Activated CD4-positive, CD25-positive, alpha-beta regulatory T cell treated with anti-CD3 and anti-CD28 coated beads, Interleukin-2, amount 50 U/mL, for 16 hours (primary cell): ENCODE data around the gene ATXN1.
"Not testable (repeated sequence)": the region's sequence is repeated elsewhere in the genome, so short reads cannot be mapped to it uniquely, and the experiment has no call there.

Experiments
- DNase-seq: peaks from one replicate; pipeline ENCODE4 v3.0.0-alpha.2; 2020; ENCODE audit warnings: low read depth, low spot score

ATXN1 gene

DNA sequence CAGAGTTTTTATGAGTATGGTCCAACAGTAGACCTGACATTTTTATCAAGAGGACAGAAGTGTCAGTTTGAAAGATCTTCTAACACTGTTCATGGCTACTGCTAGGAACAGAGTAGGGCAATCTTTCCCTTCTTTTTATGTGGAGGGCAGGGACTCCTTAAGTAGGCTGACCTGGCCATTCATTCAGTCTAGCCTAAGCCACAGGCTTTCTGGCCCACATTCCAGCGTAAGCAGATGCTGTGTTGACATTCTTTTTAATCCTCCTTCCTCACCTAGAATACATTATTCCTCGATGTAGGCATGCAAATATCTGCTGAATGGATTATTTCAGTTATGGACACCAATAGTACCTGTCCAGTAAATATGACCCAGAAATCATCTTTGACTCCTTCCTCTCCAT lies 188.3 kb downstream of the ATXN1 start:
- DNase-seq = no peak

DNA sequence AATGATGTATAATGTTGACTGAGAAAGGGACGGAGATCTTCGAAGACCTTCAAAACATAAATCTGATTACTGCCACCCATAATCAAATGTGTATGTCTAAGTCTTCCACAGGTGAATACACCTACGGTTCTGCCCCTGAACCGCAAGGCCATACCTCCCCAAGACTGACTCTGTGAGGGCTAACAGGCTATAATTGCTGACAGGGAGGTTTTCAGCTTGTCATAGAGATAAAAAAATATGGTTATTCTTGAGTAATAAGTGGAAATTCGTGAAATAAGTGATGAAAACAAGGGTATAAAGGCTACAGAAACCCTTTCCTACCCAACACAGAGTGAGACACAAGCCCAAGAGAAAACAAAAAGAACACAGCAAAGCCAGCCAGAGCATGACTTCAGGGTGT lies 188.9 kb downstream of the ATXN1 start:
- no peak for DNase-seq

DNA sequence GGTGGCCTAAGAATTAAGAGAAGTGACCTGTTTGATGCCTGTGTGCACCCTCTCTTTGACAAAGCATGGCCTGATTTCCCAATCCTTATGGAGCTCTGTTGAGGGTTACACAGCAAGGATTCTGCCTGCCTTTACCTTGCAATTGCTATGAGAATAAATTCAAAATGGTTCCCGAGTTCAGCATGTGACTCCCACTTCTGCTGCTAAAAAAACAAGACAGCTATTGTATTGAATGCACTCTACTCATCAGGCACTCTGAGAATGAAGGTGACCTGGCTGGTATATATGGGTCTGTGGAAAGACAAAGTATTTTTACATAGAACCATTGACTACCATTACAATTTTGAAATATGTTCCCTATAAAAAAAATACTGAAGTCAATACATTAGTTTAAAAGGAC lies 190.3 kb downstream of the ATXN1 start:
- no peak for DNase-seq

DNA sequence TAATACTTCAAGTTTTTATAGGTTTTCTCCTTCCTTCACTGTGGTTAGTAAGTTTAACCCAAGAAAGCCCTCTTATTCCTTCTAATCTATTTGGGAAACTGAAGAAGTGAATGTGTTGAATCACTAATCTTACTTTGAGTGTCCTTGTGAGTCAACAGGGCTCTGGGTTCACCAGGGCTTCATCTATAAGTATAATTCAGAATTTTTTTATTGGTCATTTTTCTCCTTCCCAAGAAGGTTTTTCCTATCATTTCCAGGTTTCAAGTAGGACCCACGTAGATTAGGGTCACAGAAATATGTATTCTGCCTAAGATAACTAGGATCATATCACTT lies 191.1 kb downstream of the ATXN1 start:
- DNase-seq = no peak

DNA sequence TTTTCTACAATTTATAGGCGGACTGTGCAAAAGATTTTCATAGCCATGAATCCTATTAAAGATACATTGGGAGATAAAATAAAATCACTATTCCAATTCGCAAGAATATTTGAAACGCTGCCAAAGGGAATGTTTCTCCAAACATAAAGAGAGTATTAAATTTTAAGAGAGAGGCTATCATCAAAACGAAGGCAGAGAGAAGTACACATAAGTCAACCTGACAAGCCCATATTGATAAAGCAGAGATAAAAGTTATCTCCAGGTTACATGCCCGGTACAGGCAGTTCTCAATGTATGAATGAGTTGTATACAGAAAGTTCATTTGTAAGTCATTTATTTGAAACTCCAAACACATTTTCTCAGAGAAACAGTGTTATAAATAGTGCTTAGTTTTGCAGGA lies 193.1 kb downstream of the ATXN1 start:
- DNase-seq = no peak

DNA sequence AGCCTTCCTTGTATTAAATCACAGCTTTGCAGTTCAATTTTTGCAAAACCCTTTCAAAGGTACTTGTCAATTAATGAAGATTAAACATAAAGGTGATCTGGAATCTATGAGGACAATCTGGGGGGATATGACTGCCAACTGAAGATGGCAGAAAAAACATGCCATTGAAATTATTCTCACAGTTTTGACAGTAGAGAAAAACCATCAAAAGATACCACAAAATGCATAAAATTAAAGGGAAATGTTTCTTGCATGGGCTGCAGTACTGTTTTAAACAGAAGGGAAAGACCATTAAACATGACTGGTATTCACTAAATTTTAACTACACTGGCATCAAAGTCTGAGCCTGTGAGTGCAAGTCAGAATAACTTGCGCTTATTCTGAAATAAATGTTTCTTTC lies 194.2 kb downstream of the ATXN1 start:
- DNase-seq = no peak

DNA sequence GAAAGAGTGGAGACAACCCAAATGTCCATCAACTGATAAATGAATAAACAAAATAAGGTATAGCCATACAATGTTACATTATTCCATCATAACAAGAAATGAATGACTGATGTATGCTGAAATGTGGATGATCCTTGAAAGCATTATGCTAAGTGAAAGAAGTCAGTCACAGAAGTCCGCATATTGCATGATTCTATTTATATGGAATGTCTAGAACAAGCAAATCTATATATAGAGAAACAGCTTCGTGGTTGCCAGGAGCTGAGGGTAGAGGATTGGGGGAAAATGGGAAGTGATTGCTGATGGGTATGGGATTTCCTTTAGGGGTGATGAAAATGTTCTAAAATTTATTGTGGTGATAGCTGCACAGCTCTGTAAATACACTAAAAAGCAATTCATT lies 196.8 kb downstream of the ATXN1 start:
- DNase-seq = no peak

DNA sequence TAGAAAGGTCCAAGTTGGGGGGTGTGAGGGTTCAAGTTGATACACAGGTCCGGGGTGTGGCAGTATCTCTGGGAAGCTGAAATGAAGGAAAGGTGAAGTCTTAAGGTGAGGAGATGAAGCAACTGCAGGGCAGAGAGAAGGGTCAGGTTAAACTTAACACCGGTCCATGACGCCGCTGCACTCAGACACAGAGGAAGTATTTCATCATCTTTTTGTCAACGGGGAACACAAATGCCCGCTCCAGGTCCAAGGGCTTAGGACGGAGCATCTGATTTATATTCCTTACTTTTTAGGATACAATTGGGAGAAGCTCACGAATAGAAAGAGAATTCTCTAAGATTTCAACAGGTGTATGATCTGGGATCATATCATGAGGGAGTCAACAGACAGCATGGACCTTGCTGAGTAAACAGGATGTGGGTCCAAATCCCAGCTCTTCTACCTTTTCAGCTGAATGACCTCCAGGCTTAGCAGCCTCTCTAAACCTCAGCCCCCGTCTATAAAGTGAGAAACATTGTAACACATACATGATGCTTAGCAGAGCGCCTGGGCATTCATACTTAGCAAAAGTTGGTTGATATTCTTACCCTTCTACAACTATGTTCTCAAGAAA lies 197.5 kb downstream of the ATXN1 start:
- DNase-seq = no peak

DNA sequence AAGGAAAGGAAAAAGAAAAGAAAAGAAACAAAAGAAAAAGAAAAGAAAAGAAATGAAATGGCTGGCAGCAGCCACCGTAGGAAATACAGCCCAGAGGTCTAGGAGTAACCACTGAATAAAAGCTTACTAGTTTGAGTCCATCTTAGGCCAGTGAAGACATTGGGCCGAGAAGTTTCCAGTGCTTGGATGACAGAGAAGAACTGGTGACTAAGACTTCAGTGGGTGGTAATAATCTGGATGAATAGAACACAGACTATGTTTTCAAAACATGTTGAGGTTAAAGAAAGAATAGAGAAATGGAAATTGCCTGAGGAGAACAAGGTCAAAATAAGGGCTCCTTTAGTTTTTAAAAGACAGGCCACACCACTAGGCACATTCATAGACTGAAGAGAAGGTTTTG lies 198.8 kb downstream of the ATXN1 start:
- DNase-seq = no peak

DNA sequence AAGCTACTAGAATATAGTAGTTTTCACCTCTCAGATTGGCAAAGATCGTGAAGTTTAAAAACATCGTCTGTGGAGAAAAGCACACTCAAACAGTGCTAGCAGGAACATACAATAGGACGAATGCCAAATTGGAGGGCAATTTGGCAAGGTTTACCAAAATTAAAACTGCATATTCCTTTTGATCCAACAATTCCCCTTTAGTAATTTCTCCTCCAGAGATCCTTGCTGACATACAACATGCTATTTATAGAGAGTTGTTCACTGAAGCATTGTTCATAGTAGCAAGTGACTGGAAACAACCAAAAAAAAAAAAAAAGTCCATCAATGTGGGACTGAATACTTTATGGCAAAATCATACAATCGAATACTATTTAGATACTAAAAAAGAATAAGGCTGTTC lies 202.2 kb downstream of the ATXN1 start:
- no peak for DNase-seq

DNA sequence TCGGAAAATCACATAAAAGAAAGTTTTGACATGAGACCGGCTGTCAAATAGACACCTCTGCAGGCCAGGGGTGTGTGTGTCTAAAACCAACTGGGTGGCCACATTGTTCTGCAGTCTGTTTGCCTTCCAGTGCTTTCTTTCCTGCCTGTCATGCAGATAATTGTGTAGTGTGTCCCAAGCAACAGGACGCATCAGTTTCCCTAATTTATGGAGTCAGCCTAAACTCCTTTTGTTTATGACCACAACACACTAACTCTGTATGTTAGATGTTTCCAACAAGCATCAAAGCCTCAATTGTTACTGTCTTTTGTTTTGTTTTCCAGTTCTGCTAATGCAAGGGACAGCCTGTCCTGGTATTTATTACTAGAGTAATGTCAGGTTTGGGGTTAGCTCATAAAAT lies 205.7 kb downstream of the ATXN1 start:
- DNase-seq = no peak

DNA sequence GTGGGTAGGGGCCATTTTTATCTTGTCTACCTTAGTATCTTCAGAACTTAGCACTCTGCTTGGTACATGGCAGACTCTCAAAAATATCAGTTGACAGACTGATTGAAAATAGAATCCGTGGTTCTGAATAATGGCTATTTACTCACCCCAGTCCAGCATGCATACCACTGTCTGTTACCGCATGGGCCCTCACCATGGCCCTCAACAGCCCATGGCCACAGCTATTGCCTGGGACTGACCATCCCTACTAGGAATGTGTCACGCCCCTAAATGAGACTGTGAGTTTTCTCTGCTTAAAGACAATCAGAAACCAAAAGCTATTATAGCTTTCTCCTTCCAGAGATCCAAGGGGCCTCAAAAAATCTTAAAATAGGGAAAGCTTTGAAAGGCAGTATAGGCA lies 207.7 kb downstream of the ATXN1 start:
- DNase-seq = no peak

DNA sequence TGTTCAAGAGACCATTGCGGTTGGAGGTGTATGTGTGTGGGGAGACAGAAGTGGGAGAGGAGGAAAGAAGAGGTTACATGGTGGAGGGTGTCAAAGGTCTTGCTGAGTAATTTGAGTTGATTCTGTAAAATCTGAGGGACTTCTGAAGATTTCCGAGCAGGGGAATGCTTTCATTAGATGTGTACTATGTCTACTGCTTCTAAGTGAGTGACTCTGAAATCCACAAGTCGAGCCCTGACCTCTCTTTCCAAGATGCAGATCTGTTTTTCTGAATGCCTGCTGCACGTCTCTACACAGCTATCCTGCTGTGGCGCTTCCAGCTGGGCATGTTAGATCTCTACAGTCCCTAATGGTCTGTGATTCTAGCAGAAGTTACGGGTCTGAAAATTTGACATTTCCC lies 209.8 kb downstream of the ATXN1 start:
- DNase-seq = no peak

DNA sequence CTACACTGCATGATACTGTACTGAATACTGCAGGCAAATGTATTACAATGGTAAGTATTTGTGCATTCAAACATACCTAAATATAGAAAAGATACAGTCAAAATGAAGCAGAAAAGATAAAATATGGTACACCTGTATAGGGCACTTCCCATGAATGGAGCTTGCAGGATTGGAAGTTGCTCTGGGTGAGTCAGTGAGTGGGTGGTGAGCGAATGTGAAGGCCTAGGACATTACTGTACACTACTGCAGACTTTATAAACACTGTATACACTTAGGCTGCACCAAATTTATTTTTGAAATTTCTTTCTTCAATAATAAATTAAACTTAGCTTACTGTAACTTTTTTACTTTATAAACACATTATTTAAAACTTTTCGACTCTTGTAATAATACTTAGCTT lies 213.1 kb downstream of the ATXN1 start:
- DNase-seq = no peak

DNA sequence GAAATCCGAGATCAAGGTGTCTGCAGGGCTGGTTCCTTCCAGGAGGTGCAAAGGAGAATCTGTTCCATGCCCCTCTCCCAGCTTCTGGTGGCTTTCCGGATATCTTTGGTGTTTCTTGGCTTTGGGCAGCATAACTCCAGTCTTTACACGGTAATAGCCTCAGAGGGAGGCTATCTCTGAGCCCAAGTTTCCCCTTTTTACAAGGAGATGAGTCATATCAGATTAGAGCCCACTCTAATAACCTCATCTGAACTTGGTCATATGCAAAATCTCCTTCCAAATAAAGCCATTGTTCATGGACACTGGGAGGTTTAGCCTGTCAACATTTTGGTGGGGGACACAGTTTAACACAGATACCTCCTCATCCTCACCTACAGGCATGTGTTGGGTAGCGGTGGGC lies 213.7 kb downstream of the ATXN1 start:
- DNase-seq = no peak

DNA sequence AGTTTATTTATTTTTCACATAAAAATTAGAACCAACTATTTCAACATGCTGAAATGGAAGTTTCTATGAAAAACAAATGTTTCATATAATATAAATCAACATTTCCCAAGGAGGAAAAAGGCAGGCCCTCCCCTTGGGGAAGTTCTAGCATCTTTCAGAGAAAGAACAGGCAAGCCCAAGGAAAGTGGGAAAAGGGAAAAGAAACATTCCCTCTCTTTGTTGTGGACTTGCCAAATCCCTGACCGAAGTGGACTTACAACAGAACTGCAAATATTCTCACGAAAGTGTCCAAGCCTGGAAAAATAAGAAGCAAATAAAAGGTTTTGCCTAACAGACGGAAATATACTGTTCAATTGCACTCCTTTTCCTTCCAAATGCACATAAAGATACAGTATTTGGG lies 214.4 kb downstream of the ATXN1 start:
- no peak for DNase-seq

DNA sequence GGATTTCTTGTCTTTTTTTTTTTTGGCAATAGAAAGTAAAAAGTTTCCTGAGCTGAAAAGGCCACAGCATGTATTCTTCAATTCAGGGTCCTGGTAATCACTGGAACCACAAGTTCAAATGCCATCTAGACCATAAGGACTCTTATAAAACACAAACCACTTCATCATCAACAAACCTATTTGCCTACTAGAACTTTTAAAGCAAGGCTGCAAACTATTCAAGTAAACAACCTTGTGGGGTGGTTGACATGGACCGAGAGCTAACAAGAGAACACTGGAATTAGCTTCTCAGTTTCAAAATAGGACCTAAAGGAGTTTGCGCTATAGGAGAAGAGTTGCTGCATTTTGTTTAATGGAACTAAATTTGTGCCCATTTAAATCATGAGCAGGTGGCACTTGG lies 215.9 kb downstream of the ATXN1 start:
- no peak for DNase-seq

DNA sequence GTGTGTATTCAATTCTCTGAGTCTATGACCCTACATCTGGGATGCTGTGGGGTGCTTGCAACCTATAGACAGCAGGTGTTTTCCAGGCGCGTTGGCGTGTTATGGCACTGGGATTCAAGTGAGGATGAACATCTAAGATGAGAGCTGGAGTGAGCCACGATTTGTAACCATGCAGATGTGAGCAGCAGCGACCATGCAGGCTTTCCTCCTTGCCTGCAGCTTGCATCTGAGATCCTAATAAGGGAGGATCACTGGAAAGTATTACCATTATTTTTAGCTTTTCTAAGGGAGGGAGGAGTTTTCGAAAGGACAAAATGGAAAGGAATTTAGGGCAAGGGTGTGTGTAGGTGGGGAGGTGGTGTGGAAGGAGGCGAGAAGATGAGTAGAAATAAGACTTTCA lies 216.7 kb downstream of the ATXN1 start:
- DNase-seq = no peak

DNA sequence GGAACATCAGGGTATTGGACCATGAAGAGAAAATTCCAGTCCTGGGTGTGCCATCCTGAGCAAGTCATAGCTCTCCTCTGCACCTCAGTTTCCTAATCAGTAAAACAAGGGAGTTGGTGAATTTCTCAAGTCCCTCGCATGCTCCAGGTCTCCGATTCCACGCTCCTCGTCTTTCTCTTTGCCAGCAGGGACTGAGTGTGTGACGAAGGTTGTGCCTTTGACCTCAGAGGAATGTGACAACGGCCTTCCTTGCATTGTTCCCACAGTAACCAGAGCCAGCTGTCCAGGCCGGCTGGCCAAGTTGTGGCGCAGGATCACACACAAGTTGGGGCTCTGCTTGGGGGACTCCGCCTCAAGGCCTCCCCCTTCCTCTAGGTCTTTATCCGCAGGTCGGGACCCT lies 217.3 kb downstream of the ATXN1 start:
- DNase-seq = no peak

DNA sequence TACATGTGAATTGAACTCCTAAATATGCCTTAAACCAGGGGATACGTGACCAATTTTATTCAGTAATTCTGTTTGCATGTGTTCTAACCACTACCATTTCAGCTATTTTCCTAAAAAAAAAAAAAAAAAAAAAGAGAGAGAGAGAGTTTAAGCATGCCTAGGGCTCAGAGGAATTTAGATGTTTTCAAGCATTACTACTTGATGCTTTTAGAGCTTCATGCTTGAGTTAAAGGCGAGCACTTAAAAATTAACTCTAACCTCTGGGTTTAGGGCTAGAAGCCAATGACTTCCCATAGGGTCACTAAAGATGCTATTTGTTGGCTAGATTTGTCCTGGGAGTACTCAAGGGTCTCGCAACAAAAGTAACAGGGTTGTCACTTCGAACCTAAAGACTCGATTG lies 217.7 kb downstream of the ATXN1 start:
- no peak for DNase-seq

DNA sequence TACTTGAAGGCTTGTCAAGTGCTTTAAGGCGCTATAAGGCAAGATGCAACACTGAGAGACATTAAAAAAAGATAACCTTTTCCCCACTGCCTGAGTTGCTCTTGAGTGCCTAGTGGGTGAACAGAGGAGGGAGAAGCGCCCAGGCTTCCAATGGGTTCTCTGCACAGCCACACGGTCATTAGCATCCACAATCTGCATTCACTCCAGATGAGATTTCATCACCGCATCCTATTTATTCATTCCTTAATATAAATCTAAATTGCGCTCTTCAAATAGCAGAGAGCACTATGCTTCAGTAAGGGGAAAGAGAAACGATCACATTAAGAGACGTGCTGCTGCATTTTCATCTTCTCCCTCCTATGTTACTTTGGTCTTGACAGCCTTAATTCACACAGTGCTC lies 219.2 kb downstream of the ATXN1 start:
- no peak for DNase-seq

DNA sequence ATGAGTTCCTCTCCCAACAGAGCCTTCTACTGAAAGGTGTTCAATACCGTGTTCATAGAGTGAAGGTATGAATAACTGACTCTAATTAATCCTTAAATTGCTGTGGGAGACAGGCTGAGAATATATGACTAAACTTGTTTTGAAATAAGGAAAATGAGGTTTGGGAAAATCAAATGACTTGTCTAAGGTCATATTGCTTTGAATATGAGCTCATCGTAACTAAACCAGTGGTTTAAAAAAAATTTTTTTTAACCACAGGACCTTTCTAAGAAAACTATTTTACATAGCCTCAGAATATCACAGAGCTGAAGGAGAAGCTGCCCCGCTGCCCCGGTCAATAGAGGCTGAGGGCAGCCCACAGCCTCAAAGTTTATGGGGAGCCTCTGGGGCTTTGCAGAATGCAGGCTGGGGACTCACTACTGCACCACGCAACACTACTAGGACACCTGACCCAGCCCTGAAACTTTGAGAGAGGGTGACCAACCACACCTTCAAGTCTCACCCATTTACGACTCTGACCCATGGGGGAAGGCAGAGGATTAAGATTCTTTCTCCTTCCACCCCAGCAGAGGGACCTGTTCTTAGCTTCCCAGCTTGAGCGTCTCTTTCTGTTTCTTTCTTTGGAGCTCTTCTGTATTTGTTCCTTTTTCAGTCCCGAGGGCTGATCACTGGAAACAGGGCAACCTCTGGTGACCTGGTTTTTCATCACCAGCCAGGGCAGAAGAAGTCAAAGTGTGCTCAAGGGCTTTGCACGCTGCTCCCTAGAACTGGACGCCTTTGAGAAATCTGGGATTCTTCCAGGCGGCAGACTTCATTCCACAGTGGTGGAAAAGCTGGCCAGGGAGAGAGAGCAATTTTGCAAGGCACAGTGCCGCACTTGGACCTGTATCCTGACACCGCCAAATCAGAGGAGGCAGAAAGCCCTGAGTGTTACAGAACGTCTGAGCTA lies 220.2 kb downstream of the ATXN1 start:
- no peak for DNase-seq

DNA sequence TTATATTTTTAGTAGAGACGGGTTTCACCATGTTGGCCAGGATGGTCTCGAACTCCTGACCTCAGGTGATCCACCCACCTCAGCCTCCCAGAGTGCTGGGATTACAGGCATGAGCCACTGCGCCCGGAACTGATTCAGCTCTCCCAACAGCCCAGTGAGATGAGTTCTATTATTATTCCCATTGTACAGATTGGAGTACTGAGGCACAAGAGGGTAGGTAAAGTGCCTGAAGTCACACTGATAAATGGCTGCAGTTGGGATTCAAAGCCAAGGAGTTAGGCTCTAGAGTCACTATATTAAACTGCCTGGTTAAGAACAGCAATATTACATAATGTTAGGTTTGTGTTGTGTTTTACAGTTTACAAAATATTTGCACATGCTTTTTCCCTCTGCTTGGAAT lies 220.9 kb downstream of the ATXN1 start:
- not testable (repeated sequence) for DNase-seq
